ENCODE measurements around the gene LYSMD2.

DNA sequence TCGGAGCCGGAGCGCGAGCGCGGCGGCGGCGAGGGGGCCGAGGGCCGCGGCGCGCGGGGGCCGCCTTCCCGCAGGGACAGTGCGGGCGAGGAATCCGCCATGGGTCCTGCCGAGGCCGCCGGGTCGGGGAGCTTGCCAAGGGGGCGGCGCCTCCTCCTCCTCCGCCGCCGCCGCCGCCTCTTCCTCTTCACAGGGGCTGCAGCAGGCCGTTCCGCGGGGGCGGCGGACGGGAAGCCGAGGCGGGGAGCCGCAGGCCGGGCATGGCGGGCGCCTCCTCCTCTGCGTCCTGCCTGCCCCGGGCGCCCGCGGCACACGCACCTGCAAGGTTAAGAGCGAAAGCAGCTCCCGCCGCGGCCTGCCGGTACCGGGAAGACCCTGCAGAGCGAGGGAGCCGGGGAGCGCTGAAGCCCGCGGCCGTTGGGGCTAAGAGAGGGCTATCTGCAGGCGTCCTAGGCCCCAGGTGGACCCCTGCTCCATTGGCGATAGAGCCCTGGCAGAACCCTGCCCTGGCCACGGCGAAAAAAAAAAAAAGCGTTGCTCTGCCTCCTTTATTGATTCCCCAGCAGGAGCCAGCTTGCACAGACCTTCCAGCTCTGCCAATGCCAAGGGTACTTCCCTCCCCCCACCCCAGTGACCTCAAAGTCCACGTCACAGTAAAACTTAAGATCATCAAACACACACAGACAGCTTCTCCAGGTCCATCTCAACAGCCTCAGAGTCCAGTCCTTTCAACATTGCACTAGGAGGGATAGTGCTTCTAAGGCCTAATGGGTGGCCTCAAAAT, at the start of gene LYSMD2:
- no peak for TF ChIP-seq POLR2A (IDR thresholded peaks at IDR 0.05)
- TF ChIP-seq, protein P1, sequence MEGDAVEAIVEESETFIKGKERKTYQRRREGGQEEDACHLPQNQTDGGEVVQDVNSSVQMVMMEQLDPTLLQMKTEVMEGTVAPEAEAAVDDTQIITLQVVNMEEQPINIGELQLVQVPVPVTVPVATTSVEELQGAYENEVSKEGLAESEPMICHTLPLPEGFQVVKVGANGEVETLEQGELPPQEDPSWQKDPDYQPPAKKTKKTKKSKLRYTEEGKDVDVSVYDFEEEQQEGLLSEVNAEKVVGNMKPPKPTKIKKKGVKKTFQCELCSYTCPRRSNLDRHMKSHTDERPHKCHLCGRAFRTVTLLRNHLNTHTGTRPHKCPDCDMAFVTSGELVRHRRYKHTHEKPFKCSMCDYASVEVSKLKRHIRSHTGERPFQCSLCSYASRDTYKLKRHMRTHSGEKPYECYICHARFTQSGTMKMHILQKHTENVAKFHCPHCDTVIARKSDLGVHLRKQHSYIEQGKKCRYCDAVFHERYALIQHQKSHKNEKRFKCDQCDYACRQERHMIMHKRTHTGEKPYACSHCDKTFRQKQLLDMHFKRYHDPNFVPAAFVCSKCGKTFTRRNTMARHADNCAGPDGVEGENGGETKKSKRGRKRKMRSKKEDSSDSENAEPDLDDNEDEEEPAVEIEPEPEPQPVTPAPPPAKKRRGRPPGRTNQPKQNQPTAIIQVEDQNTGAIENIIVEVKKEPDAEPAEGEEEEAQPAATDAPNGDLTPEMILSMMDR (IDR thresholded peaks at IDR 0.05): no peak

All from heart left ventricle (tissue), 13 donors.